Aorta (tissue), 5 donors: ENCODE results near the gene SLC30A7. TPM values are rescaled to one million over a fixed set of nuclear protein-coding genes. Genes with fewer than 3 reads are reported as not detected.

Experiments
- ATAC-seq: fragments of 200-7000 bp; cut with Tn5 transposase; one replicate; pipeline ENCODE4 v1.9.1; 2022; ENCODE audit warnings: moderate library complexity; ENCODE audit not compliant: low FRiP score
- DNase-seq, 2 donors: peaks; one replicate each; pipeline ENCODE4 v3.0.0-alpha.2; 2020
- H3K27ac ChIP-seq, 2 donors: one replicate each; pipeline ENCODE4 v1.5.1; 2013; ENCODE audit warnings: low read length in 2 of 2, mild to moderate bottlenecking in 2 of 2, moderate library complexity in 2 of 2, control low read depth in 1 of 2, inconsistent platforms in 1 of 2, low read depth in 1 of 2
- H3K27me3 ChIP-seq, 2 donors: one replicate each; pipeline ENCODE4 v1.6.1; 2013; ENCODE audit warnings: control low read depth in 1 of 2, low read length in 1 of 2, mild to moderate bottlenecking in 1 of 2, moderate library complexity in 1 of 2; ENCODE audit not compliant: insufficient read depth in 2 of 2, control insufficient read depth in 1 of 2
- H3K36me3 ChIP-seq, 2 donors: one replicate each; pipeline ENCODE4 v1.6.1; 2013; ENCODE audit warnings: control low read depth in 1 of 2, low read length in 1 of 2, mild to moderate bottlenecking in 1 of 2; ENCODE audit not compliant: insufficient read depth in 2 of 2, control insufficient read depth in 1 of 2
- H3K4me1 ChIP-seq, 2 donors: one replicate each; pipeline ENCODE4 v1.6.1; 2013; ENCODE audit warnings: low read length in 2 of 2, control low read depth in 1 of 2, mild to moderate bottlenecking in 1 of 2, moderate library complexity in 1 of 2; ENCODE audit not compliant: insufficient read depth in 2 of 2, control insufficient read depth in 1 of 2
- H3K4me3 ChIP-seq, 2 donors: one replicate each; pipeline ENCODE4 v1.5.1; 2013; ENCODE audit warnings: low read length in 2 of 2, control low read depth in 1 of 2, mild to moderate bottlenecking in 1 of 2
- H3K9me3 ChIP-seq: one replicate; pipeline ENCODE4 v1.6.1; 2013; ENCODE audit warnings: mild to moderate bottlenecking, low read length; ENCODE audit not compliant: control insufficient read depth
- WGBS, 2 donors: extraction: QIAGEN DNeasy Blood & Tissue Kit; methylation state at CpG; one replicate each; pipeline ENCODE4 v1.1.7; 2013; 5-methylcytosine and 5-hydroxymethylcytosine counted together
- intact Hi-C, 2 donors: fragments of 100-400 bp; cut with DNase I; formaldehyde crosslinking; loops; one replicate each; pipeline versions ENCODE4 v1.14.2 to v1.15.0; 2022
- polyA plus RNA-seq, 2 donors: library from polyadenylated mRNA; stranded (reverse); fragments of 200-250 nt; gene quantifications; one replicate each; pipeline ENCODE4 v1.2.3, GENCODE V29; 2013
- total RNA-seq, 2 donors: library from RNA; stranded (reverse); fragmentation: NEBNext Ultra II Directional; extraction: Animal tissue kit (Norgen Biotek cat#: 25700); gene quantifications; one replicate each; pipeline ENCODE4 v1.2.1, GENCODE V29; 2021
- donor health status: healthy with polysubstance abuse.
- donor health status: Bipolar disorder and iron deficiency.
- donor health status: DM: no; HTN: no; CAD: no.
- donor health status: DM: no; HTN: no; CAD: no.
- donor health status: DM: yes; HTN: yes; CAD: no.

The SLC30A7 gene
- total and polyA plus RNA-seq, 4 donors, result 2.1 to 36.2 (median 15.7) TPM

- no peak overlapping the region for H3K4me3 ChIP-seq
- WGBS, 2 donors, result 90 to 97% methylated on average over 2 of the region's 2 CpGs
- ATAC-seq, result no peak
These were observed 110.7 kb downstream of the SLC30A7 start for GRCh38 chr1:101006553-101006952.

GRCh38 chr1:101008229-101008834, 112.4 kb downstream of the SLC30A7 start:
- intact Hi-C loops, result no loop called here
- WGBS, 2 donors, result 86 to 92% methylated on average over 3 of the region's 3 CpGs
- no peaks in the 10 kb centered on the region for H3K36me3 ChIP-seq
- no peak overlapping the region for H3K27ac ChIP-seq
- ATAC-seq, result no peak
- H3K9me3 ChIP-seq, result no peaks in the 10 kb centered on the region
- no peaks in the 10 kb centered on the region for H3K27me3 ChIP-seq
- H3K4me1 ChIP-seq, result peaks cover 0 to under 1% of the 10 kb centered on the region in 2 donors
- DNase-seq, result no peak
- no peak overlapping the region for H3K4me3 ChIP-seq

More at GRCh38 chr1:101006553-101006952, 110.7 kb downstream of the SLC30A7 start:
- H3K27ac ChIP-seq, result no peak overlapping the region
- peaks cover 5 to 12% of the 10 kb centered on the region in 2 donors for H3K4me1 ChIP-seq
- intact Hi-C loops, result no loop called here
- DNase-seq, result no peak
- no peaks in the 10 kb centered on the region for H3K36me3 ChIP-seq
- no peaks in the 10 kb centered on the region for H3K27me3 ChIP-seq
- H3K9me3 ChIP-seq, result no peaks in the 10 kb centered on the region

- no peak for DNase-seq
- WGBS, 2 donors, result 56 to 69% methylated on average over 1 of the region's 1 CpG
- intact Hi-C loops, result no loop called here
These were observed 117.9 kb downstream of the SLC30A7 start for GRCh38 chr1:101013776-101014175.

GRCh38 chr1:101017448-101017847, 121.6 kb downstream of the SLC30A7 start:
- no peak overlapping the region for H3K4me3 ChIP-seq
- no peaks in the 10 kb centered on the region for H3K4me1 ChIP-seq
- ATAC-seq (no peak), DNase-seq (no peak)
- H3K27ac ChIP-seq, result no peak overlapping the region
- H3K27me3 ChIP-seq, result no peaks in the 10 kb centered on the region
- H3K9me3 ChIP-seq, result no peaks in the 10 kb centered on the region
- WGBS, 2 donors, result 98 to 100% methylated on average over 1 of the region's 1 CpG
- H3K36me3 ChIP-seq, result peaks cover 0 to 5% of the 10 kb centered on the region in 2 donors
- intact Hi-C loops, result no loop called here

More at GRCh38 chr1:101013776-101014175, 117.9 kb downstream of the SLC30A7 start:
- Histone ChIP-seq H3K4me3 (no peak overlapping the region), H3K36me3 (no peaks in the 10 kb centered on the region), H3K27me3 (no peaks in the 10 kb centered on the region), H3K27ac (no peak overlapping the region), H3K4me1 (no peaks in the 10 kb centered on the region), H3K9me3 (no peaks in the 10 kb centered on the region)
- no peak for ATAC-seq

GRCh38 chr1:101022294-101022693, 126.4 kb downstream of the SLC30A7 start:
- Histone ChIP-seq H3K36me3 (peaks cover 0 to 5% of the 10 kb centered on the region in 2 donors), H3K4me3 (no peak overlapping the region), H3K27ac (no peak overlapping the region), H3K4me1 (peaks cover 0 to 1% of the 10 kb centered on the region in 2 donors), H3K9me3 (no peaks in the 10 kb centered on the region), H3K27me3 (no peaks in the 10 kb centered on the region)
- 81 to 87% methylated on average over 3 of the region's 3 CpGs for WGBS, 2 donors
- intact Hi-C loops, result loop anchor here (10.0 kb wide), 2 partner anchors 213 to 263 kb away; partner anchors contain the start of gene S1PR1 (in 1 of the 2)
- no peak for ATAC-seq
- DNase-seq, result no peak

- intact Hi-C loops, result loop anchor here (5.0 to 10.0 kb wide), 3 partner anchors 210 to 260 kb away; partner anchors contain the start of gene S1PR1 (in 2 of the 2)
- peak overlapping the region in 1 of 2 donors; percentile 17 for H3K27ac ChIP-seq
- ATAC-seq (peak; percentile 63), DNase-seq (no peak)
- peak overlapping the region; percentile 46 to 84 for H3K4me3 ChIP-seq
- H3K9me3 ChIP-seq, result no peaks in the 10 kb centered on the region
- H3K36me3 ChIP-seq, result peaks cover 0 to 1% of the 10 kb centered on the region in 2 donors
- peaks cover 0 to 1% of the 10 kb centered on the region in 2 donors for H3K4me1 ChIP-seq
- WGBS, 2 donors, result 0 to 1% methylated on average over 9 of the region's 9 CpGs
- no peaks in the 10 kb centered on the region for H3K27me3 ChIP-seq
These were observed 129.4 kb downstream of the SLC30A7 start for GRCh38 chr1:101025283-101025656.

- WGBS, 2 donors, result 0% methylated on average over 37 of the region's 37 CpGs
- peak within 1 kb of the TSS; percentile 46 to 84 for H3K4me3 ChIP-seq
- peak within 1 kb of the TSS in 1 of 2 donors; percentile 35 for H3K27ac ChIP-seq
- H3K9me3 ChIP-seq, result no peaks in the 10 kb centered on the region
- ATAC-seq (peak; percentile 99), DNase-seq (peak; percentile 93 to 97)
- H3K27me3 ChIP-seq, result no peaks in the 10 kb centered on the region
- H3K36me3 ChIP-seq, result no peaks in the 10 kb centered on the region
- intact Hi-C loops, result loop anchor here (5.0 to 10.0 kb wide), 3 partner anchors 209 to 259 kb away; partner anchors contain the start of gene S1PR1 (in 2 of the 2)
- H3K4me1 ChIP-seq, result peaks cover 0 to 1% of the 10 kb centered on the region in 2 donors
These were observed 130.0 kb downstream of the SLC30A7 start, which contains the start of gene DPH5 for GRCh38 chr1:101025657-101026429. Gene DPH5 (minus strand): TSS chr1:101025784. CDS start chr1:101025443, 341 bp downstream.

GRCh38 chr1:101026430-101026788, 130.5 kb downstream of the SLC30A7 start:
- no peaks in the 10 kb centered on the region for H3K27me3 ChIP-seq
- no peak overlapping the region for H3K27ac ChIP-seq
- H3K4me3 ChIP-seq, result peak overlapping the region; percentile 46 to 84
- 66 to 67% methylated on average over 5 of the region's 5 CpGs for WGBS, 2 donors
- H3K9me3 ChIP-seq, result no peaks in the 10 kb centered on the region
- peaks cover 0 to 1% of the 10 kb centered on the region in 2 donors for H3K4me1 ChIP-seq
- ATAC-seq, result no peak
- no peak for DNase-seq
- H3K36me3 ChIP-seq, result no peaks in the 10 kb centered on the region
- intact Hi-C loops, result loop anchor here (5.0 to 10.0 kb wide), 3 partner anchors 208 to 258 kb away; partner anchors contain the start of gene S1PR1 (in 2 of the 2)
